ENCODE measurements around the gene PRSS2. TPM values are rescaled to one million over a fixed set of nuclear protein-coding genes. Genes with fewer than 3 reads are reported as not detected.

The PRSS2 gene
- polyA plus RNA-seq, 1 of the 3 experiments (the other 2 are of a cell fraction) = not detected

- no peak for DNase-seq
- Histone ChIP-seq H3K4me1 (ENCODE audit: control insufficient read depth in 1 of 2, insufficient read depth in 2 of 2, low read depth in 1 of 2, low read length in 1 of 2) (peaks cover 0 to 5% of the 10 kb centered on the region in 2 experiments; a peak in 1 of 4 replicates), H3K36me3 (replicated peaks in 1 of 2; ENCODE audit: control insufficient read depth in 1 of 2, insufficient read depth in 2 of 2, low read length in 1 of 2) (no peaks in the 10 kb centered on the region), H3K4me2 (no peak overlapping the region; the same call in 1 of the 2 replicates), H4K20me1 (ENCODE audit: insufficient read depth) (no peaks in the 10 kb centered on the region; the same call in 1 of the 2 replicates), H3K27me3 (ENCODE audit: insufficient read depth) (no peaks in the 10 kb centered on the region; the same call in 1 of the 2 replicates), H2AFZ (ENCODE audit: low read depth) (no peak overlapping the region), H3F3A (replicated peaks; ENCODE audit: insufficient read depth) (no peaks in the 10 kb centered on the region), H3K79me2 (ENCODE audit: insufficient read depth) (no peaks in the 10 kb centered on the region), H3K9ac (no peak overlapping the region), H3K4me3 (ENCODE audit: low read depth in 2 of 2, low read length in 1 of 2) (no peak overlapping the region), H3K27ac (ENCODE audit: low read depth in 2 of 2, low read length in 1 of 2) (no peak overlapping the region), H3K9me3 (no peaks in the 10 kb centered on the region), H3K9me2 (no peaks in the 10 kb centered on the region)
- POLR2A ChIA-PET = no interaction called here
- WGBS (ENCODE audit: low lambda C conversion rate) = 47% methylated on average over 15 of the region's 15 CpGs
- TF ChIP-seq CTCF (IDR thresholded peaks at IDR 0.05) = no peak
- no peak for TF ChIP-seq USF1 (IDR thresholded peaks at IDR 0.05; ENCODE audit: borderline replicate concordance, low read depth)
- CTCF ChIA-PET = interaction anchor here (1.4 kb wide), 1 partner anchor 9 kb away, joined by 7 read pairs; no protein-coding TSS in a partner anchor
Measured at GRCh38 chr7:142722248-142722794, 48.4 kb upstream of the PRSS2 start.

GRCh38 chr7:142733271-142733670, 37.5 kb upstream of the PRSS2 start:
- TF ChIP-seq CTCF (IDR thresholded peaks at IDR 0.05) = no peak
- no peak for TF ChIP-seq MAX (IDR thresholded peaks at IDR 0.05; ENCODE audit: low read depth)
- TF ChIP-seq RCOR1 (IDR thresholded peaks at IDR 0.05; ENCODE audit: low read length) = no peak
- TF ChIP-seq GATA2 (CRISPR knock-in tag; IDR thresholded peaks at IDR 0.05) = no peak
- TF ChIP-seq RXRA (IDR thresholded peaks at IDR 0.05; ENCODE audit: borderline replicate concordance, low read depth) = no peak
- no peak for TF ChIP-seq YY1 (IDR thresholded peaks at IDR 0.05; ENCODE audit: low read depth)
- no peak for TF ChIP-seq NRF1 (IDR thresholded peaks at IDR 0.05; ENCODE audit: low read depth, low read length)
- TF ChIP-seq CHD2 (IDR thresholded peaks at IDR 0.05; ENCODE audit: low read length, partially characterized antibody) = no peak
- TF ChIP-seq SIN3A (IDR thresholded peaks at IDR 0.05; ENCODE audit: borderline replicate concordance, low read depth, low read length) = no peak
- no peak for TF ChIP-seq TAF1 (IDR thresholded peaks at IDR 0.05; ENCODE audit: borderline replicate concordance, low read depth, low read length)
- DNase-seq = no peak
- H3K4me1 ChIP-seq (ENCODE audit: control insufficient read depth in 1 of 2, insufficient read depth in 2 of 2, low read depth in 1 of 2, low read length in 1 of 2) = no peaks in the 10 kb centered on the region
- no peaks in the 10 kb centered on the region for H3F3A ChIP-seq (replicated peaks; ENCODE audit: insufficient read depth)
- CTCF ChIA-PET = interaction anchor here (0.8 to 2.2 kb wide), 3 partner anchors 19 to 101 kb away, joined by 3 to 12 read pairs (median 3); no protein-coding TSS in a partner anchor
- no peaks in the 10 kb centered on the region for H3K79me2 ChIP-seq (ENCODE audit: insufficient read depth)
- 47% methylated on average over 8 of the region's 8 CpGs for WGBS (ENCODE audit: low lambda C conversion rate)
- H3K9me3 ChIP-seq = no peaks in the 10 kb centered on the region; the same call in 1 of the 2 replicates
- POLR2A ChIA-PET = no interaction called here
- no peak overlapping the region for H3K9ac ChIP-seq
- H2AFZ ChIP-seq (ENCODE audit: low read depth) = no peak overlapping the region
- H3K4me2 ChIP-seq = no peak overlapping the region
- no peaks in the 10 kb centered on the region for H3K27me3 ChIP-seq (ENCODE audit: insufficient read depth)
- no peak overlapping the region for H3K4me3 ChIP-seq (ENCODE audit: low read depth in 2 of 2, low read length in 1 of 2)
- no peaks in the 10 kb centered on the region for H4K20me1 ChIP-seq (ENCODE audit: insufficient read depth)
- peaks cover 4% of the 10 kb centered on the region; the same call in 1 of the 2 replicates for H3K9me2 ChIP-seq
- H3K27ac ChIP-seq (ENCODE audit: low read depth in 2 of 2, low read length in 1 of 2) = no peak overlapping the region
- H3K36me3 ChIP-seq (replicated peaks in 1 of 2; ENCODE audit: control insufficient read depth in 1 of 2, insufficient read depth in 2 of 2, low read length in 1 of 2) = no peaks in the 10 kb centered on the region
